Endothelial cell (in vitro differentiated cells): ENCODE measurements around the gene ZBP1. TPM values are rescaled to one million over a fixed set of nuclear protein-coding genes. Genes with fewer than 3 reads are reported as not detected.

Experiments
- DNase-seq: peaks from one replicate; pipeline ENCODE4 v3.0.0; 2021; ENCODE audit warnings: low spot score
- H3K27ac Mint-ChIP-seq: one replicate; pipeline ENCODE4 v1.8.0; 2021; ENCODE audit warnings: mixed read lengths, inconsistent platforms; ENCODE audit not compliant: unreplicated experiment
- H3K27me3 Mint-ChIP-seq: one replicate; pipeline ENCODE4 v1.8.0; 2021; ENCODE audit warnings: mild to moderate bottlenecking, moderate library complexity, mixed read lengths, inconsistent platforms; ENCODE audit not compliant: unreplicated experiment
- H3K36me3 Mint-ChIP-seq: one replicate; pipeline ENCODE4 v1.8.0; 2021; ENCODE audit warnings: mild to moderate bottlenecking, low read depth, mixed read lengths, inconsistent platforms; ENCODE audit not compliant: unreplicated experiment
- H3K4me1 Mint-ChIP-seq: one replicate; pipeline ENCODE4 v1.8.0; 2021; ENCODE audit warnings: mild to moderate bottlenecking, mixed read lengths, inconsistent platforms; ENCODE audit not compliant: unreplicated experiment
- H3K4me3 Mint-ChIP-seq: one replicate; pipeline ENCODE4 v1.8.0; 2021; ENCODE audit warnings: mild to moderate bottlenecking, mixed read lengths, inconsistent platforms; ENCODE audit not compliant: unreplicated experiment
- H3K9me3 Mint-ChIP-seq: one replicate; pipeline ENCODE4 v1.8.0; 2021; ENCODE audit warnings: mixed read lengths, inconsistent platforms; ENCODE audit not compliant: unreplicated experiment
- CTCF ChIP-seq: fragments of 200-600 bp; sonication (generic); IDR thresholded peaks from one replicate; pipeline ENCODE4 v1.5.0; 2021; ENCODE audit warnings: antibody characterized with exemption; ENCODE audit not compliant: unreplicated experiment
- total RNA-seq: library from RNA; stranded (reverse); fragmentation: NEBNext Ultra II Directional; extraction: Animal tissue kit (Norgen Biotek cat#: 25700); gene quantifications from one replicate; pipeline ENCODE4 v1.2.1, GENCODE V29; 2021; ENCODE audit not compliant: unreplicated experiment

ZBP1 gene
- total RNA-seq, 1 donor from 2014 or later = not detected

DNA sequence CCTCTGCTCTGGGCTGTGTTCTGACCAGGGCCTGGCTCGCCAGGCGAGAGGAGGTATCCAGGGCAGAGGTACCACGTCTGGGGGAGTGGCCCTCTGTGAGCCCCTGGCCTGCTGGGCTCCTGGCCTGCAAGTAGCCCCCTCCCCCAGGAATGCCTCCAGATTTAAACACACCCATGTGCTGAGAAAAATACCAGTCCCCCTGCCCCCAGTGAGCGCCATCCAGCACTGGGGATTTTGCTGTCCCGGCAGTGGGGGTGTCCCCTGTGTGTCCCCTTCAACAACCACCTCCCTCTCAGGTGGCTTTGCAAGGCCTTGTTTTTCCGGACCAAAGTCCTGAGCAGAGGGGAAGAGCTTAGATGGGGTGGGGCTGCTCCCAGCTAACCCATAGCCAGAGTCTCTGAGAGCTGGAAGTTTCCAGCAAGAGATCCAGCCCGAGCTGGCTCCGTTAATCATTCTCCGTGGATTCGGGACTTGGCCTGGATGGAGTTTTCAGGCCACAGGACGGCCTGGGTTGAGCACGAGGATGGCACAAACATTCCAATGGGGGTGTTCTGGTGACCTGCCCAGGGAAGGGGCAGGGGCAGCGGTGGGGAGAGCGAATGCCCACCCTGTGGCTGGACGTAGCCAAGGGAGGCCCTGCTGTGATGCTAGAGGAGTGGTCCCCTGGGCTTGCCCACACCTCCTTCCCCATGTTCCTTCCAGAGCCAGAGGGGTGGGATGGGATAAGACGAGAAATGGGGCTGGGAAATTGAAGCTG lies 30.3 kb downstream of the ZBP1 start:
- Mint-ChIP-seq H3K27ac (no peak overlapping the region), H3K27me3 (peaks cover 2% of the 10 kb centered on the region), H3K4me3 (no peak overlapping the region), H3K36me3 (no peaks in the 10 kb centered on the region), H3K9me3 (no peaks in the 10 kb centered on the region), H3K4me1 (no peaks in the 10 kb centered on the region)
- DNase-seq = no peak
- no peak for TF ChIP-seq CTCF

- TF ChIP-seq CTCF = no peak
- Mint-ChIP-seq H3K27ac (no peak overlapping the region), H3K4me1 (no peaks in the 10 kb centered on the region), H3K36me3 (no peaks in the 10 kb centered on the region), H3K9me3 (no peaks in the 10 kb centered on the region), H3K4me3 (no peak overlapping the region), H3K27me3 (peaks cover 7% of the 10 kb centered on the region)
- DNase-seq = no peak
Observed at GRCh38 chr20:57589123-57589727, 31.0 kb downstream of the ZBP1 start.

DNA sequence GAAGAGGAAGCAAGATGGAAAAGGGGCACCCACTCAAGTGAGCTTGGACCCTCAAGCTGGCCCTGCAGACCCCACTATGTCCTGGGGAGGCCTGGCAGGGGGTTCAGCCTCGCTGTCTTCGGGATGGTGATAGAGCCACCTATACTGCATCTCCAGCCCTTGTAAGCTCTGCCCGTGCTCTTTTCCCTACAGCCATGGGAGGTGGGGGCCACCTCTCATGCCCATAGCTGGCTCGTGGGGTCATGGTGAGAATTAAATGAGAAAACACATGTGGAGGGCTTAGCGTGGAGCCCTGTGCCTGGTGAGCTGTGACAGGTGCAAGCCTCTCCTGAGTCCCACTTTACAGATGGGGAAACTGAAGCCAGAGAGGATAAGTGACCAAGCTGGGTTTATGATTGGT lies 31.6 kb downstream of the ZBP1 start:
- no peak for TF ChIP-seq CTCF
- no peaks in the 10 kb centered on the region for H3K9me3 Mint-ChIP-seq
- H3K36me3 Mint-ChIP-seq = no peaks in the 10 kb centered on the region
- H3K4me1 Mint-ChIP-seq = no peaks in the 10 kb centered on the region
- no peak overlapping the region for H3K4me3 Mint-ChIP-seq
- peaks cover 10% of the 10 kb centered on the region for H3K27me3 Mint-ChIP-seq
- DNase-seq = no peak
- no peak overlapping the region for H3K27ac Mint-ChIP-seq

DNA sequence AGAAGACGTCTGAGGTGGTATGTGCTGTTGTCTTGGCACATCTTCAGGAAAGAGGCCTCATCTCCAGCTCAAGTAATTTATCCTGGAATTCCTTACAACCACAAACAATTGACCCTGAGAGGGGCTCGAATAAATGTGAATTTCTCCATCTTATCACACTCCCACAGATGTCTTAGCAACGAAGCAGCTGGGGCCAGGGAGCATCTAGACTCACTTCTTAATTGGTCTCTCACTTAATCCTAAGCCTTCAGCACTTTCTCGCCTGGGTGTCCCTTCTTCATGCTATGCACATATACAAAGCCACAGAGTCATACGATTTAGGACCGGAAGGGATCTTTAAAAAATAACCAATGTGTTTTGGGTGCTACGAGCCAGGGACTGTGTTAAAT lies 32.2 kb downstream of the ZBP1 start:
- H3K36me3 Mint-ChIP-seq = no peaks in the 10 kb centered on the region
- no peak overlapping the region for H3K27ac Mint-ChIP-seq
- no peak for DNase-seq
- H3K4me3 Mint-ChIP-seq = no peak overlapping the region
- peaks cover 12% of the 10 kb centered on the region for H3K27me3 Mint-ChIP-seq
- TF ChIP-seq CTCF = no peak
- no peaks in the 10 kb centered on the region for H3K4me1 Mint-ChIP-seq
- no peaks in the 10 kb centered on the region for H3K9me3 Mint-ChIP-seq

GRCh38 chr20:57587278-57587988 lies 32.8 kb downstream of the ZBP1 start:
- no peak for DNase-seq
- no peak overlapping the region for H3K27ac Mint-ChIP-seq
- no peaks in the 10 kb centered on the region for H3K9me3 Mint-ChIP-seq
- H3K27me3 Mint-ChIP-seq = peaks cover 12% of the 10 kb centered on the region
- H3K36me3 Mint-ChIP-seq = no peaks in the 10 kb centered on the region
- TF ChIP-seq CTCF = no peak
- H3K4me1 Mint-ChIP-seq = no peaks in the 10 kb centered on the region
- H3K4me3 Mint-ChIP-seq = no peak overlapping the region
